MG63 (cell line): ENCODE measurements around the gene CBARP. TPM values are rescaled to one million over a fixed set of nuclear protein-coding genes. Genes with fewer than 3 reads are reported as not detected.

Experiments
- DNase-seq: peaks from one replicate; pipeline ENCODE4 v3.0.0-alpha.2; 2020
- H3K27me3 ChIP-seq: fragments of 250-450 bp; sonication (Bioruptor Pico); 2 replicates; pipeline ENCODE4 v1.5.1; 2020; ENCODE audit warnings: mild to moderate bottlenecking, moderate library complexity
- H3K36me3 ChIP-seq: fragments of 250-450 bp; sonication (Bioruptor Pico); 2 replicates; pipeline ENCODE4 v1.5.1; 2020; ENCODE audit warnings: mild to moderate bottlenecking, moderate library complexity
- H3K4me3 ChIP-seq: fragments of 250-450 bp; sonication (Bioruptor Pico); 2 replicates; pipeline ENCODE4 v1.5.1; 2020; ENCODE audit warnings: mild to moderate bottlenecking, moderate library complexity
- H3K9me3 ChIP-seq: fragments of 250-450 bp; sonication (Bioruptor Pico); 2 replicates; pipeline ENCODE4 v1.5.1; 2020; ENCODE audit warnings: mild to moderate bottlenecking, moderate library complexity
- total RNA-seq: library from RNA; depleted of rRNA; stranded (reverse); fragments of >200 nt; shearing (Covaris generic); gene quantifications from 2 replicates; pipeline ENCODE4 v1.2.3, GENCODE V29; 2014; ENCODE audit warnings: low replicate concordance

CBARP gene
- total RNA-seq, 1 experiment from 2014 or later: 0.30 TPM

GRCh38 chr19:1259876-1260748 lies 22.3 kb upstream of the CBARP start:
- no peaks in the 10 kb centered on the region for H3K9me3 ChIP-seq
- H3K36me3 ChIP-seq: peaks cover 26% of the 10 kb centered on the region
- no peaks in the 10 kb centered on the region for H3K27me3 ChIP-seq
- DNase-seq: peak; percentile 45
- H3K4me3 ChIP-seq: no peak overlapping the region

GRCh38 chr19:1259206-1259875 lies 21.5 kb upstream of the CBARP start:
- no peaks in the 10 kb centered on the region for H3K9me3 ChIP-seq
- peak; percentile 72 for DNase-seq
- no peaks in the 10 kb centered on the region for H3K27me3 ChIP-seq
- H3K36me3 ChIP-seq: peaks cover 34% of the 10 kb centered on the region
- no peak overlapping the region for H3K4me3 ChIP-seq

- Histone ChIP-seq H3K9me3 (no peaks in the 10 kb centered on the region), H3K4me3 (no peak overlapping the region), H3K36me3 (peaks cover 36% of the 10 kb centered on the region), H3K27me3 (no peaks in the 10 kb centered on the region)
- DNase-seq: no peak
Measured at GRCh38 chr19:1258707-1259205, 21.0 kb upstream of the CBARP start.

- Histone ChIP-seq H3K27me3 (no peaks in the 10 kb centered on the region), H3K9me3 (no peaks in the 10 kb centered on the region), H3K4me3 (no peak overlapping the region), H3K36me3 (peaks cover 41% of the 10 kb centered on the region)
- no peak for DNase-seq
Measured at GRCh38 chr19:1258163-1258492, 20.3 kb upstream of the CBARP start.

GRCh38 chr19:1257475-1258162 lies 19.8 kb upstream of the CBARP start:
- Histone ChIP-seq H3K9me3 (no peaks in the 10 kb centered on the region), H3K36me3 (peaks cover 41% of the 10 kb centered on the region), H3K27me3 (no peaks in the 10 kb centered on the region), H3K4me3 (no peak overlapping the region)
- no peak for DNase-seq

GRCh38 chr19:1256646-1257474 lies 19.1 kb upstream of the CBARP start:
- peaks cover 41% of the 10 kb centered on the region for H3K36me3 ChIP-seq
- no peaks in the 10 kb centered on the region for H3K9me3 ChIP-seq
- H3K27me3 ChIP-seq: no peaks in the 10 kb centered on the region
- H3K4me3 ChIP-seq: no peak overlapping the region
- DNase-seq: no peak

- no peaks in the 10 kb centered on the region for H3K9me3 ChIP-seq
- no peak overlapping the region for H3K4me3 ChIP-seq
- peaks cover 54% of the 10 kb centered on the region for H3K36me3 ChIP-seq
- no peak for DNase-seq
- H3K27me3 ChIP-seq: no peaks in the 10 kb centered on the region
Measured at GRCh38 chr19:1255186-1256161, 17.7 kb upstream of the CBARP start.

GRCh38 chr19:1254530-1255185 lies 16.9 kb upstream of the CBARP start:
- DNase-seq: no peak
- Histone ChIP-seq H3K4me3 (no peak overlapping the region), H3K27me3 (no peaks in the 10 kb centered on the region), H3K36me3 (peaks cover 58% of the 10 kb centered on the region), H3K9me3 (no peaks in the 10 kb centered on the region)

GRCh38 chr19:1254081-1254527 lies 16.3 kb upstream of the CBARP start:
- DNase-seq: no peak
- Histone ChIP-seq H3K4me3 (no peak overlapping the region), H3K36me3 (peaks cover 58% of the 10 kb centered on the region), H3K9me3 (no peaks in the 10 kb centered on the region), H3K27me3 (no peaks in the 10 kb centered on the region)

- H3K4me3 ChIP-seq: peak overlapping the region; percentile 69
- no peaks in the 10 kb centered on the region for H3K9me3 ChIP-seq
- no peaks in the 10 kb centered on the region for H3K27me3 ChIP-seq
- H3K36me3 ChIP-seq: peaks cover 58% of the 10 kb centered on the region
- DNase-seq: no peak
Measured at GRCh38 chr19:1253514-1254080, 15.8 kb upstream of the CBARP start.

- Histone ChIP-seq H3K27me3 (no peaks in the 10 kb centered on the region), H3K4me3 (peak overlapping the region; percentile 69), H3K36me3 (peaks cover 55% of the 10 kb centered on the region), H3K9me3 (no peaks in the 10 kb centered on the region)
- DNase-seq: peak; percentile 94
Measured at GRCh38 chr19:1252821-1253513, 15.2 kb upstream of the CBARP start.

- Histone ChIP-seq H3K36me3 (peaks cover 50% of the 10 kb centered on the region), H3K4me3 (peak overlapping the region; percentile 69), H3K9me3 (no peaks in the 10 kb centered on the region), H3K27me3 (no peaks in the 10 kb centered on the region)
- peak; percentile 93 for DNase-seq
Measured at GRCh38 chr19:1252221-1252820, 14.5 kb upstream of the CBARP start.

GRCh38 chr19:1251330-1252220 lies 13.8 kb upstream of the CBARP start:
- DNase-seq: peak; percentile 53
- Histone ChIP-seq H3K27me3 (no peaks in the 10 kb centered on the region), H3K9me3 (no peaks in the 10 kb centered on the region), H3K36me3 (peaks cover 46% of the 10 kb centered on the region), H3K4me3 (peak overlapping the region; percentile 69)
